TTC549 (cell line): ENCODE data around the gene SCOC.

ENCODE experiments used
- FAIRE-seq: peaks from 2 replicates; lab custom pipeline; 2012; peaks lifted over from hg19 to GRCh38; lab: Jason Lieb, UNC

The SCOC gene

GRCh38 chr4:140373328-140374129, at the start of gene SCOC:
Gene SCOC, plus strand, starts transcription at chr4:140373646. Its CDS starts 5,525 bp downstream, at chr4:140379171.
- FAIRE-seq: peak; percentile 98

GRCh38 chr4:140326395-140326993, 47.0 kb upstream of the SCOC start:
- no peak for FAIRE-seq

- FAIRE-seq: peak; percentile 70
Observed at GRCh38 chr4:140330311-140330900, 43.0 kb upstream of the SCOC start.

- no peak for FAIRE-seq
Observed at GRCh38 chr4:140331245-140331644, 42.2 kb upstream of the SCOC start.

GRCh38 chr4:140331876-140332275, 41.6 kb upstream of the SCOC start:
- FAIRE-seq: no peak

GRCh38 chr4:140332734-140333133, 40.7 kb upstream of the SCOC start:
- FAIRE-seq: no peak

GRCh38 chr4:140333523-140333922, 39.9 kb upstream of the SCOC start:
- no peak for FAIRE-seq

GRCh38 chr4:140335076-140335475, 38.4 kb upstream of the SCOC start:
- FAIRE-seq: no peak

- FAIRE-seq: no peak
Observed at GRCh38 chr4:140336730-140337129, 36.7 kb upstream of the SCOC start.

- FAIRE-seq: no peak
Observed at GRCh38 chr4:140342620-140343019, 30.8 kb upstream of the SCOC start.

GRCh38 chr4:140343303-140343702, 30.1 kb upstream of the SCOC start:
- no peak for FAIRE-seq

GRCh38 chr4:140344101-140344500, 29.3 kb upstream of the SCOC start:
- no peak for FAIRE-seq

- no peak for FAIRE-seq
Observed at GRCh38 chr4:140344621-140345020, 28.8 kb upstream of the SCOC start.

- FAIRE-seq: no peak
Observed at GRCh38 chr4:140346136-140346535, 27.3 kb upstream of the SCOC start.

GRCh38 chr4:140349816-140350215, 23.6 kb upstream of the SCOC start:
- FAIRE-seq: no peak

GRCh38 chr4:140351093-140352075, 22.1 kb upstream of the SCOC start:
- no peak for FAIRE-seq

- FAIRE-seq: no peak
Observed at GRCh38 chr4:140353786-140354185, 19.7 kb upstream of the SCOC start.

- no peak for FAIRE-seq
Observed at GRCh38 chr4:140355288-140355687, 18.2 kb upstream of the SCOC start.

GRCh38 chr4:140357868-140358267, 15.6 kb upstream of the SCOC start:
- FAIRE-seq: no peak

- FAIRE-seq: no peak
Observed at GRCh38 chr4:140358281-140358680, 15.2 kb upstream of the SCOC start.

GRCh38 chr4:140359562-140360427, 13.7 kb upstream of the SCOC start:
- peak; percentile 83 for FAIRE-seq
